Endothelial cell of umbilical vein (primary cell): ENCODE results near the gene AFF1. TPM values are rescaled to one million over a fixed set of nuclear protein-coding genes. Genes with fewer than 3 reads are reported as not detected.

Experiments used
- BruUV-seq: library from RNA; stranded (reverse); fragments of 400-500 nt; replicated peaks from 2 replicates; lab custom pipeline; 2021; lab: Mats Ljungman, UMichigan
- CTCF ChIA-PET: fragments of 300-600, 350-600 bp; sonication (Branson Sonifier 250); formaldehyde crosslinking; loops from one replicate; lab custom pipeline; 2021; ENCODE audit warnings: antibody characterized with exemption, inconsistent platforms; lab: Charles Lee
- POLR2A ChIA-PET: fragments of 300-600, 350-600 bp; sonication (Branson Sonifier 250); formaldehyde crosslinking; loops from one replicate; lab custom pipeline; 2021; ENCODE audit warnings: antibody characterized with exemption, inconsistent platforms; lab: Charles Lee
- DNase-seq: peaks from one replicate; pipeline ENCODE4 v3.0.0-alpha.2; 2011; ENCODE audit warnings: low read depth, low spot score
- FAIRE-seq: peaks from 2 replicates; lab custom pipeline; 2011; peaks lifted over from hg19 to GRCh38; lab: Jason Lieb, UNC
- H2AFZ ChIP-seq: 2 replicates; pipeline ENCODE4 v1.6.0; 2012; ENCODE audit warnings: low read depth, low read length, control low read depth, inconsistent platforms
- H3K27ac ChIP-seq: 2 replicates; pipeline ENCODE4 v1.5.1; 2011; ENCODE audit warnings: low read depth, mild to moderate bottlenecking, control low read depth, low read length, moderate library complexity; ENCODE audit not compliant: insufficient read depth
- H3K27me3 ChIP-seq, 2 experiments: 2 replicates each; pipeline versions ENCODE4 v1.6.0 to v1.6.1; 2011; ENCODE audit warnings: low read length in 2 of 2, mixed read lengths in 1 of 2; ENCODE audit not compliant: control insufficient read depth in 2 of 2, insufficient read depth in 2 of 2
- H3K36me3 ChIP-seq, 2 experiments: 2 replicates in 1 of 2; 3 replicates in 1 of 2; pipeline ENCODE4 v1.5.1; 2011; ENCODE audit warnings: low read length in 2 of 2, mild to moderate bottlenecking in 1 of 2, moderate library complexity in 1 of 2; ENCODE audit not compliant: control insufficient read depth in 2 of 2, insufficient read depth in 2 of 2; ENCODE audit errors: extremely low read depth in 1 of 2
- H3K4me1 ChIP-seq: 3 replicates; pipeline ENCODE4 v1.5.1; 2011; ENCODE audit warnings: mild to moderate bottlenecking, low read length; ENCODE audit not compliant: control insufficient read depth, insufficient read depth; ENCODE audit errors: extremely low read depth
- H3K4me2 ChIP-seq: 2 replicates; pipeline ENCODE4 v1.6.1; 2011; ENCODE audit warnings: low read length, control low read depth, mixed read lengths; ENCODE audit not compliant: insufficient read depth
- H3K4me3 ChIP-seq, 3 experiments: fragments of 200-600 bp in 1 of 3; sonication (generic), shearing (Covaris generic) in 1 of 3; replicated peaks in 1 of 3; 2 replicates each; pipeline ENCODE4 v1.5.1; 2011 to 2016; ENCODE audit warnings: control low read depth in 3 of 3, low read length in 3 of 3, mild to moderate bottlenecking in 2 of 3, inconsistent platforms in 1 of 3, low read depth in 1 of 3, moderate library complexity in 1 of 3; ENCODE audit not compliant: insufficient read depth in 1 of 3
- H3K79me2 ChIP-seq: 2 replicates; pipeline ENCODE4 v1.6.0; 2012; ENCODE audit warnings: low read length, inconsistent platforms; ENCODE audit not compliant: control insufficient read depth, insufficient read depth
- H3K9ac ChIP-seq: replicated peaks from 2 replicates; pipeline ENCODE3; 2011; ENCODE audit warnings: low read length, control low read depth; ENCODE audit not compliant: insufficient read depth; ENCODE audit errors: extremely low read depth
- H3K9me1 ChIP-seq: replicated peaks from 3 replicates; pipeline ENCODE4 v1.6.0; 2011; ENCODE audit warnings: mild to moderate bottlenecking, low read length; ENCODE audit not compliant: control insufficient read depth, insufficient read depth; ENCODE audit errors: extremely low read depth
- H3K9me3 ChIP-seq: replicated peaks from 2 replicates; pipeline ENCODE4 v1.5.1; 2012; ENCODE audit warnings: low read length, inconsistent platforms; ENCODE audit not compliant: control insufficient read depth, insufficient read depth
- H4K20me1 ChIP-seq: replicated peaks from 2 replicates; pipeline ENCODE3; 2011; ENCODE audit warnings: mild to moderate bottlenecking, low read length; ENCODE audit not compliant: control insufficient read depth, insufficient read depth; ENCODE audit errors: extremely low read depth
- CTCF ChIP-seq, 2 donors: IDR thresholded peaks; 1 replicate in 1 of 2; 2 replicates in 1 of 2; pipeline ENCODE4 v1.5.1; 2011; ENCODE audit warnings: low read length in 2 of 2, mild to moderate bottlenecking in 2 of 2, moderate library complexity in 2 of 2, control low read depth in 1 of 2, inconsistent platforms in 1 of 2, low read depth in 1 of 2; ENCODE audit not compliant: insufficient read depth in 1 of 2; ENCODE audit errors: extremely low read depth in 1 of 2
- EZH2 ChIP-seq: IDR thresholded peaks from 2 replicates; pipeline ENCODE4 v1.6.1; 2012; ENCODE audit warnings: borderline replicate concordance, low read depth, mild to moderate bottlenecking, moderate library complexity, low read length, inconsistent platforms; ENCODE audit not compliant: severe bottlenecking
- FOS ChIP-seq: IDR thresholded peaks from 2 replicates; pipeline ENCODE4 v1.6.1; 2011; ENCODE audit warnings: mild to moderate bottlenecking, low read length, moderate library complexity, borderline replicate concordance; ENCODE audit not compliant: insufficient read depth
- GATA2 ChIP-seq: IDR thresholded peaks from 2 replicates; pipeline ENCODE4 v1.7.0; 2011; ENCODE audit warnings: low read depth, mild to moderate bottlenecking, moderate library complexity, mixed read lengths, low read length; ENCODE audit not compliant: insufficient read length, insufficient read depth
- JUN ChIP-seq: IDR thresholded peaks from 2 replicates; pipeline ENCODE4 v1.6.1; 2011; ENCODE audit warnings: borderline replicate concordance, low read depth; ENCODE audit not compliant: insufficient read length, insufficient read depth
- MAX ChIP-seq: IDR thresholded peaks from 2 replicates; pipeline ENCODE4 v1.6.1; 2011; ENCODE audit not compliant: insufficient read depth, insufficient read length
- MYC ChIP-seq: IDR thresholded peaks from one replicate; pipeline ENCODE4 v1.6.1; 2011; ENCODE audit warnings: mild to moderate bottlenecking, low read depth, low read length
- POLR2A ChIP-seq: IDR thresholded peaks from 2 replicates; pipeline ENCODE4 v1.6.1; 2012; ENCODE audit warnings: low read depth, mild to moderate bottlenecking, control low read depth, low read length
- POLR2AphosphoS5 ChIP-seq: IDR thresholded peaks from 2 replicates; pipeline ENCODE4 v1.6.1; 2012; ENCODE audit warnings: low read depth, mild to moderate bottlenecking, control low read depth, low read length, moderate library complexity; ENCODE audit not compliant: insufficient read depth
- dilution Hi-C: fragments of 300-500 bp; cut with MboI; formaldehyde crosslinking; loops from one replicate; pipeline ENCODE4 v1.15.0; 2019; ENCODE audit warnings: low sequenced_read_pairs; ENCODE audit not compliant: extremely low pct_ligation_motif_present
- intact Hi-C: fragments of 100-400 bp; cut with micrococcal nuclease; formaldehyde crosslinking; loops from one replicate; pipeline ENCODE4 v1.10.0; 2022
- polyA plus RNA-seq, 4 experiments: library from polyadenylated mRNA; depleted of rRNA in 3 of 4; stranded (reverse) in 3 of 4; unstranded in 1 of 4; fragments of >200 nt; gene quantifications; 2 replicates each; pipeline versions ENCODE4 v1.2.1 to v1.2.3, GENCODE V29; 2011 to 2012; ENCODE audit warnings: missing spikeins in 1 of 4
- total RNA-seq: library from RNA; stranded (reverse); gene quantifications from 2 replicates; pipeline ENCODE4 v1.2.3, GENCODE V29; 2021

Gene AFF1
- total and polyA plus RNA-seq, 2 donors (not counting 3 experiments of a cell fraction or from before 2014, with no cell fraction given) = 26.2 to 106 TPM

- no peaks in the 10 kb centered on the region for H3K36me3 ChIP-seq
- POLR2A ChIA-PET = no interaction called here
- intact Hi-C loops (loop anchor here (2.0 kb wide), 1 partner anchor 14 kb away; no protein-coding TSS in a partner anchor), dilution Hi-C loops (no loop called here)
- no peaks in the 10 kb centered on the region for H3K9me3 ChIP-seq
- H3K9me1 ChIP-seq = no peaks in the 10 kb centered on the region
- H3K4me1 ChIP-seq = no peaks in the 10 kb centered on the region
- H3K9ac ChIP-seq = no peak overlapping the region
- CTCF ChIA-PET = interaction anchor here (0.9 kb wide), 1 partner anchor 8 kb away, joined by 3 read pairs; no protein-coding TSS in a partner anchor
- no peak overlapping the region for H2AFZ ChIP-seq
- TF ChIP-seq EZH2 (no peak), POLR2A (no peak), JUN (no peak), POLR2AphosphoS5 (no peak), MYC (no peak), MAX (no peak), FOS (no peak), CTCF (IDR thresholded peaks at IDR 0.05; ENCODE audit: extremely low read depth in 1 of 2, insufficient read depth in 1 of 2, low read depth in 1 of 2, low read length in 2 of 2) (no peak), GATA2 (no peak)
- no TSS peak for BruUV-seq
- H3K4me3 ChIP-seq = no peak overlapping the region
- no peaks in the 10 kb centered on the region for H3K27me3 ChIP-seq
- peaks cover 7% of the 10 kb centered on the region for H3K79me2 ChIP-seq
- H3K27ac ChIP-seq = no peak overlapping the region
- H3K4me2 ChIP-seq = no peak overlapping the region
- DNase-seq = no peak
- FAIRE-seq = no peak
- no peaks in the 10 kb centered on the region for H4K20me1 ChIP-seq
These were observed 55.7 kb downstream of the AFF1 start for GRCh38 chr4:86990510-86990909.
